ENCODE measurements around the gene SMAP2.
A peak's percentile ranks its signal among the peaks of the same experiment; 100 is the strongest.
"Not testable (repeated sequence)": the region's sequence is repeated elsewhere in the genome, so short reads cannot be mapped to it uniquely, and the experiment has no call there.

SMAP2 gene

DNA sequence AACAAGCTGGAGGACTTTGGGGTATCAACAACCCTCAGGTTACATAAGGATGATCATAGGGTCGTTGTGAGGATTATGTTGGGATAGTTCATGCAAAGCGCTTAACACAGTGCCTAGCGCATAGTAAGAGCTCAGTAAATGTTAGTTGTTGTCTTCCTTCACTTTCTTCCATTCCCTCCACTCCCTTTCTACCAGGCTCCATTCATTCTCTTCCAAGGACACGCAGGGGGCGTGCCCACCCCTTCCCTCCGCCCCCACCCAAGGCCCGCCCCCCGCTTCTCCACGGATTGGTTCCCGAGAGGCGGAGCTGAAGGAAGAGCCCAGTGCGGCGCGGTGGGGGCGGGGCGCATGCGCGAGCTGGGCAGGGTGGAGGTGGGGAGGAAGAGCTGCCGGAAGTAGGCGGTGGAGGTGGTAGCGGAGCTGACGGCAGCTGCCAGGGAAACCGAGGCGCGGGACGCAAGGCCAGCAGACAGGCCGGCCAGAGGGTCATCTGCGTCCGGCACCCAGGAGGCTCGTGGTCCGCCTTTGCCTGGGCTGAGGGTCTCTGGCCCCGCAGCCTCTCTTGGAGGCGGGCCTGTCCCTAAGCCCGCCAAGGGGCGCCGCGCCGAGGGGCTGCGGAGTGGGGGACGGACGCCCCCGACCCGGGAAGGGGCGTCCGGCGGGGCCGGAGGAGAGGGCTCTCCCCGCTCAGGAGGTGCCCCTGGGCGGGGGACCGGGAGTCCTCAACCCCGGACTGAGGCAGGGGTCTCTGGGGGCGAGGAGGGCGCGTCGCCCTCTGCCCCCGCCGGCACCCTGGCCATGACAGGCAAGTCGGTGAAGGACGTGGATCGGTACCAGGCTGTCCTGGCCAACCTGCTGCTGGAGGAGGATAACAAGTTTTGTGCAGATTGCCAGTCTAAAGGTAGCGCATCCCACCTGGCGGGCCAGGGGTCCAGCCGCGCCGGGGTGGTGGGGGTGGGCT, at the start of gene SMAP2:
Gene SMAP2, plus strand, starts transcription at position 405 of the 961 bp plus-strand sequence. Its CDS starts 394 bp downstream, at position 799.
- peak; percentile 79 to 83 for DNase-seq

GRCh38 chr1:40331403-40331802, 42.1 kb upstream of the SMAP2 start:
- not testable (repeated sequence) for DNase-seq

- no peak for DNase-seq
Measured at GRCh38 chr1:40332695-40333094, 40.8 kb upstream of the SMAP2 start.

GRCh38 chr1:40337443-40337842, 36.1 kb upstream of the SMAP2 start:
- no peak for DNase-seq

- peak; percentile 55 to 66 for DNase-seq
Measured at GRCh38 chr1:40338745-40339419, 34.6 kb upstream of the SMAP2 start.

DNA sequence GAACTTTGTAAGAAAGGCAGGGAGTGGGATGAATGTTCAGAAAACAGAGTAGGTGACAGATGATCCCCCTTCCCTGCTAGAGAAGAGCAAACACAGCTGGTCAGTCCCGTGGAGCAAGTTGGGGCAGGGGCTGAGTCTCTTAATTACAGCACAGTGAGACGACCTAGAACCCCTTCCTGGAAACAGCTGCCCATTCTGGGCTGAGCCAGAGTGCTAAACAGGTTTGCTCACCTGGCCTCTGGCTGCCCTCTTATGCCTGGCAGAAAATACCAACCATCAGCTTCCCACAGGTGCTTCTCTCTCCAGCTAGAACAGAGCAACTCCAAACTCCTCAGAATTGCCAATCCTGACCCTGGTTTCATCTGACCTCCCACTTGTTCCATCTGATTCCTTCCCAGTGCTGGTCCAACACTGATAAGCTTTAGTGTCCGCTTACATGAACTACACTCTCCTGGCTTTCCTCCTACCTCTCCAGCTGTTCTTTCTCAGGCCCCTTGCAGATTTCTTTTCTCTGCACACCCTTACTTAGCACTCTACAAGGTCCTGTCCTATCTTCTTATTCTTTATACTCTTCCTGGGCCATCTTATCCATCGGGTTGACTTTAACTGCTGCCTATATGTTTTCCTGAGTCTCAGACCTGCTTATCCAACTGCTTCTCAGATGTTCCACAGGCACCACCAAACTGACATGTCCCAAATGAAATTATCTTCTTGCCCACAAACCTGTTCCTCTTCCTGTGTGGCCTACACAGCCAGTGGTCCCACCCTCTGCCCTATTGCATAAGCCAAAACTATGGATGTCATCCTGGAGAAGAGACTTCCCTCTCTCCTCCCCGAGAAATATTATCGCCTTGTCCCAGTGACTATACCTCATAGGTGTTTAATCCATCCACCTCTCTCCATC, 33.9 kb upstream of the SMAP2 start:
- DNase-seq: no peak

DNA sequence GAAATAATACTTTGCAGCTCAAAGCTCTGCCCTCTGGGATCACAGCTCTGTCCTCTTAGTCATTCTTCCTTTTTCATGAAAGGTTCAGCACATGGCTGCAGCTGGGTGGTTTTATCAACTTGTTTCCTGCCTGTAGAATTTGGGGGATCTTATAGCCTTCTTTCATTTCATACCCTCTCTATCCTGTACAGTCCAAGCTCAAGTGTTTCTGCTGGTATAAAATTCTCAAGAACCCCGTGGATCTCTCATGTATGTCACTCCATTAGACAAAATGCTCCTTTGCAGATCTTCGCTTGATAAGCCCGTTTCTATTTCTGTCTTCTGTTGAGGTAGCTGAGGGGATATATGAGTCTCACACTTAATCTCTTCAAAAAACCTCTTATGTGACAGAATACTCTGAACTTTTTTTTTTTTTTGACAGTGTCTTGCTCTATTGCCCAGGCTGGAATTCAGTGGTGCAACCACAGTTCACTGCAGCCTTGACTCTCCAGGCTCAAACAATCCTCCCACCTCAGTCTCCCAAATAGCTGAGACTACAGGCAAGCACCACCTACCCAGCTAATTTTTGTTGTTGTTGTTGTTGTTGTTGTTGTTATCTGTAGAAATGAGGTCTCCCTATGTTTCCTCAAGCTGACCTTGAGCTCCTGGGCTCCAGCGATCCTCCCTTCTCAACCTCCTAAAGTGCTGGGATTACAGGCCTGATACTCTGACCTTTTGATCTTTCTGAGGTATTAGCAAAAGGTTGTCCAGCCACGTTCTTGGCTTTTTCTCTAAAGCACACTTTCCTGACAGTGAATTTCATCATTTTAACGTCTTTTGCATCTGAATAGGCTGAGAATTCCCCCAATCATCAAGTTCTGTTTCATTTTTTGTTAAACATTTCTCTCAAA, 31.8 kb upstream of the SMAP2 start:
- DNase-seq: peak in 1 of 2 donors; percentile 62

DNA sequence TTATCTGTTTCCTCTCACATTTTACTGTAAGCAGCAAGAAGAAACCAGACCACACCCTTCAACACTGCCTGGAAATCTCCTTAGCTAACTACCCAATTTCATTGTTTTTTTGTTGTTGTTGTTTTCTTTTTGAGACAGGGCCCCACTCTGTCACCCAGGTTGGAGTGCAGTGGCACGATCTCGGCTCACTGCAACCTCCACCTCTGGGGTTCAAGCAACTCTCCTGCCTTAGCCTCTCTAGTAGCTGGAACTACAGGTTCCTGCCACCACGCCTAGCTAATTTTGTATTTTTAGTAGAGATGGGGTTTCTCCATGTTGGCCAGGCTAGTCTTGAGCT, 31.2 kb upstream of the SMAP2 start:
- DNase-seq: not testable (repeated sequence)

- DNase-seq: peak in 1 of 2 donors; percentile 7
Measured at GRCh38 chr1:40344597-40344996, 28.9 kb upstream of the SMAP2 start.

DNA sequence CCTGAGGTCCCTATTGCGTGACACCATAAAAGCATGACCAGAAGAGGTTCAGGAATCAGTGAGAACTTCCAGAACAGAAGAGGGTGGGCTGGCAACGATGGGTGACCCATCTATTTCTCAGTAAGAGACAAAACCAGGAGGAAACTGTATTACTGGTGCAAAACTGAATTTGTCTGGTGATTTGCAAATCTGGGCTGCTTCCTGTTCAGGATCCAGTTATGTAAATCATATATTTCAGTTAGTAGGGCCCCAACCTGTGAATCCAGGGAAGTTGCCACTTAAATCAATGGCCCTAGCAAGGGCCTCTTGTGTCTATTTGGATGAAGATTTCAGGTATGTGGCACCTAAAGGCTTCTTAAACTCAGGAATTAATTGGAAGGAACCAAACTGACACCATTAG, 23.1 kb upstream of the SMAP2 start:
- DNase-seq: no peak

GRCh38 chr1:40351124-40351523, 22.4 kb upstream of the SMAP2 start:
- no peak for DNase-seq

- DNase-seq: no peak
Measured at GRCh38 chr1:40352126-40352525, 21.4 kb upstream of the SMAP2 start.

- no peak for DNase-seq
Measured at GRCh38 chr1:40353082-40353481, 20.4 kb upstream of the SMAP2 start.

DNA sequence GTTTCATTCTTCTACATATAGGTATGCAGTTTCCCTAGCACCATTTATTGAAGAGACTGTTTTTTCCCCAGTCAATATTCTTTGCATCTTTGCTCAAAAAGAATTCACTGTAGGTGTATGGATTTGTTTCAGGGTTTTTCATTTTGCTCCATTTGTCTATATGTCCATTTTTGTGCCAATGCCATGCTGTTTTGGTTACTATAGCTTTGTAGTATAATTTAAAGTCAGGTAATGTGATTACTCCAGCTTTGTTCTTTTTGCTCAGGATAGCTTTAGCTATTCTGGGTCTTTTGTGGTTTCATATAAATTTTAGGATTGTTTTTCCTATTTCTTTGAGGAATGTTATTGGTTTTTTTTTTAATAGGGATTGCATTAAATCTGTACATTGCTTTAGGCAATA, 15.9 kb upstream of the SMAP2 start:
- DNase-seq: no peak

DNA sequence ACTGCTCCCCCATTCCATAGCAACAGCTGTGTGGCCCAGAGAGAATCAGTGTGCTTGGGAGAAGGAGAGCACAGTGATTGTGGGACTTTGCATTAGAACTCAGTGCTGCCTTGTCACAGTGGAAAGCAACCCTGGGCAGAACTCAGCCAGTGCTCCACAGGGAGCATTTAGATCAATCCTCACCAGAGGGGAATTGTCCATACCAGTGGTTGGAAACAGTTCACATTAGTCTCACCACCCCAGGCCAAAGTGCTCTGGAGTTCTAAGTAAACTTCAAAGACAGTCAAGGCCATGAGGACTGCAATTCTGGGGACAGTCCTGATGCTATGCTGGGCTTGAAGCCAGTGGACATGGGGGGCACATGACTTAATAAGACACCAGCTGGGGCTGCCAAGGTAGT, 12.9 kb upstream of the SMAP2 start:
- DNase-seq: no peak

DNA sequence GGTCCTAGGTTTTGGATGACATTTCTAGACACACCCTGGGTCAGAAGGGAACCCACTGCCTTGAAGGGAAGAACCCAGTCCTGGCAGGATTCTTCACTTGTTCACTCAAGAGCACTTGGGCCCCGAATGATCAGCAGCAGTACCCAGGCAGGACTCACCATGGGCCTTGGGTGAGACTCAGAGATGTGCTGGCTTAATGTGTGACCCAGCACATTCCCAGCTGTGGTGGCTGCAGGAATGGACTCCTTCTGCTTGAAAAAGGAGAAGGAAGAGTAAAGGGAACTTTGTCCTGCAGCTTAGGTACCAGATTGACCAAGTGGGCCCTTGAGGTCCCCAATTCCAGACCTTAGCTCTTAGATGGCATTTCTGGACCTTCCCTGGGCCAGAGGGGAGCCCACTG, 12.3 kb upstream of the SMAP2 start:
- no peak for DNase-seq

DNA sequence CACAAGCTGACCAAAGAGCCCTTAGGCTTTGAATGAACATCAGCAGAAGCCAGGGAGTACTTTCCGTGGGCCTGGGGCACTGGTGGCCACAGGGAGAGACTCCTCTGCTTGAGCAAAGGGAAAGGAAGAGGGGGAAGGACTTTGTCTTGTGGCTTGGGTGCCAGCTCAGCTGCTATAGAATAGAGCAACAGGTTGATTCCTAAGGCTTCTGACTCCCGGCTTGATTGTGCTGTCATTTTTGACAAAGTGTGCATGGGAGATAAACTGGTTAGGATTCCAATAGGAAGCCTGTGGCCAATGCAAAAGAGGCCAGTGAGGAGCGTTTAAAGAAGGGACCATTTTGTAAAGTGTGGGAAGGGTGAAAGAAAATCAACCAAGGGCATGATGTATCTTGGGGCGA, 11.9 kb upstream of the SMAP2 start:
- DNase-seq: no peak

- DNase-seq: no peak
Measured at GRCh38 chr1:40362199-40362598, 11.3 kb upstream of the SMAP2 start.

- no peak for DNase-seq
Measured at GRCh38 chr1:40362699-40363098, 10.8 kb upstream of the SMAP2 start.

DNA sequence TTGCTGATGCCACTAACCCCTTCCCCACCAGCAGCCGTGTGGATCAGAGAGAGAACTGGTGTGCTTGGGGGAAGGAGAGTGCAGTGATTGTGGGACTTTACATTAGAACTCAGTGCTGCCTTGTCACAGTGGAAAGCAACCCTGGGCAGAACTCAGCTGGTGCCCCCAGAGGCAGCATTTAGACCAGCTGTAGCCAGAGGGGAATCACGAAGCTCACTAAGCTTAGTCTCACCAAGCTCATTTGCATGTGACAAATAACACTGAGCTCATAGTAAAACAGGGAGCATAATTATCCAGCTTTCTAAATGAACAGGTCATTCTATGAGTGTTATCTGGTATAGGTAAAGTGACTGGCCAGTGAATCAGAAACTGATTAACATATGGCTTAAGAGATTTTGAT, 9.8 kb upstream of the SMAP2 start:
- DNase-seq: no peak

DNA sequence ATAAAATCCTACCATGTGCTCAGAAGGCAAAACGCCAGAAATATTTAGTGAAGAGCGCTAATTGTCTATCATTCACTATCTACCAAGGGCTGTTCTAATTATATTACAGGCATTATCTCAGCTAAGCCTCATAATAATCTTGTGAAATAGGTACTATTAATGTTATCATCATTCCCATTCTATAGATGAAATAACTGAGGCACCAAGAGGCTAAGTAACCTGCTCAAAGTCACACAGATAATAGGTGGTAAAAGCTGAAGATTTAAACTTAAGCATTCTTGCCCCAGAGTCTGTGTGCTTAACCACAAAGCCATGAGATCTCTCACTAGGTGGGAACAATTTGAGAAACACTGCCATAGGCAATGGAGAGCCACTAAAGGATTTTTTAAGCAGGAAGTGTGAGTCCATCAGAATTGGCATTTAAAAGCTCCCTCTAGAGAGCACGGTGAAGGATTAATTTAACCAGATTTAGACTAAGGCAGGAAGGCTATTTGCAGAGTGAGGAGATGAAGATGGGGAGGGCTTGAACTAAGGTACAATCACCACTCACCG, 1.7 kb upstream of the SMAP2 start:
- no peak for DNase-seq

All from bone marrow (tissue), 2 donors.